OCI-M2 (cell line): Measurements from ENCODE around the gene ATP10A.
"Not testable (repeated sequence)": the region's sequence is repeated elsewhere in the genome, so short reads cannot be mapped to it uniquely, and the experiment has no call there.

Experiments
- DNase-seq: peaks from one replicate; lab custom pipeline; 2025; ENCODE audit not compliant: unreplicated experiment; lab: John Stamatoyannopoulos, UW

The ATP10A gene

GRCh38 chr15:25776071-25776746 lies 86.9 kb downstream of the ATP10A start:
- DNase-seq = no peak

- no peak for DNase-seq
These were observed 87.7 kb downstream of the ATP10A start for GRCh38 chr15:25775317-25775912.

GRCh38 chr15:25774871-25775270 lies 88.3 kb downstream of the ATP10A start:
- no peak for DNase-seq

GRCh38 chr15:25773248-25773647 lies 89.9 kb downstream of the ATP10A start:
- DNase-seq = no peak

- DNase-seq = no peak
These were observed 90.6 kb downstream of the ATP10A start for GRCh38 chr15:25772500-25772899.

GRCh38 chr15:25771736-25772135 lies 91.4 kb downstream of the ATP10A start:
- not testable (repeated sequence) for DNase-seq

GRCh38 chr15:25771338-25771706 lies 91.8 kb downstream of the ATP10A start:
- no peak for DNase-seq

- no peak for DNase-seq
These were observed 92.3 kb downstream of the ATP10A start for GRCh38 chr15:25770618-25771337.

GRCh38 chr15:25770031-25770430 lies 93.1 kb downstream of the ATP10A start:
- no peak for DNase-seq

- DNase-seq = no peak
These were observed 94.9 kb downstream of the ATP10A start for GRCh38 chr15:25768271-25768670.

- DNase-seq = no peak
These were observed 95.6 kb downstream of the ATP10A start for GRCh38 chr15:25767356-25768151.

GRCh38 chr15:25766417-25766816 lies 96.7 kb downstream of the ATP10A start:
- no peak for DNase-seq

- no peak for DNase-seq
These were observed 98.0 kb downstream of the ATP10A start for GRCh38 chr15:25764980-25765735.

GRCh38 chr15:25763954-25764353 lies 99.2 kb downstream of the ATP10A start:
- DNase-seq = no peak

GRCh38 chr15:25763331-25763751 lies 99.8 kb downstream of the ATP10A start:
- no peak for DNase-seq

GRCh38 chr15:25761971-25762662 lies 101.0 kb downstream of the ATP10A start:
- DNase-seq = no peak

GRCh38 chr15:25759421-25759820 lies 103.7 kb downstream of the ATP10A start:
- no peak for DNase-seq

- not testable (repeated sequence) for DNase-seq
These were observed 104.5 kb downstream of the ATP10A start for GRCh38 chr15:25758612-25759011.

GRCh38 chr15:25743548-25744275 lies 119.4 kb downstream of the ATP10A start:
- no peak for DNase-seq
